Body of pancreas (tissue), 4 donors: ENCODE data around the gene NHP2.

ENCODE experiments used
- CTCF ChIP-seq, 7 experiments: fragments of 450-650 bp in 4 of 7; fragments of 200-600 bp in 3 of 7; sonication (generic) in 3 of 7; IDR thresholded peaks; one replicate each; pipeline ENCODE4 v1.5.1; 2016 to 2019; ENCODE audit warnings: antibody characterized with exemption in 7 of 7
- POLR2A ChIP-seq, 3 donors: fragments of 450-650 bp; IDR thresholded peaks; one replicate each; pipeline ENCODE4 v1.6.1; 2016; ENCODE audit warnings: antibody characterized with exemption in 3 of 3, mild to moderate bottlenecking in 2 of 3

DNA sequence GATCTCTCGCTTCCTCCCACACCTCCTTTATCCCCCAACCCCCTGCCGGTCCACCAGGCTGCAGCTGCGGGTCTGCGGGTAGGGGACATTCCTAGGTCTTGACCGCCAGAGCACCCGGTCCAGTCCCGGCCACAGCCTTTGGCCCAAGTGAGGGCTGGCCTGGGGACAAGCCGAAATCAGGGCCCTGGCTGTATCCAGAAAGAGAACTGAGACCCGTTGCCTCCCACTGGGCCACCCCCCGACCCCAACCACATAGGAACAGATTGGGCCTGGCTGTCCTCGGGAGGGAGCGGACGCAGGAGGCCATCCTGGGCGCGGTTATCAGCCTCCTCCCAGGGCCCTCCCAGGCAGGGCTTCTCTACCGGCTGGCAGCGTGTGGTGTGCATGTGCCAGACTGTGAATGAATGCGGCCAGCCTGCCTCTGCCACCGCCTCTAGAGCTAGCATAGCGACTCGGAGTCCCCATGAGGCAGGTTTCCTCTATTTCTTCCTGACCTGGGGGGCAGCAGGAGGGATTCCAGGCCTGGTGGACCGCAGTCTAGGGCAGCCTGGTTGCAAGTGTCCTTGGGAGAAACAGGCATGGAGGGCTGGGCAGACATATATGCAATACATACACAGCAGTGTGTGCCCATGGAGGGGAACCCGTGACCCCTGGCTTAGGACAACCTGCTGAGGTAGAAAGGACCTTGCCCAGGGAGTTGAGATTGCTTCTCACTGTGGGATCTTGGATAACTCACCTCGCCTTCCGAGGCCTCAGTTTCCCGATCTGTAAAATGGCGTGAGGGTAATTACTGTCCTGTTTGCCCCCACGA is 39.2 kb downstream of the NHP2 start:
- TF ChIP-seq CTCF (IDR thresholded peaks at IDR 0.05) (no peak), POLR2A (IDR thresholded peaks at IDR 0.05) (no peak)
